Liver (tissue), 9 donors: ENCODE results near the gene PLA2G4B. TPM values are rescaled to one million over a fixed set of nuclear protein-coding genes. Genes with fewer than 3 reads are reported as not detected.

Source experiments
- DNase-seq: peaks from one replicate; pipeline ENCODE4 v3.0.0-alpha.2; 2017; ENCODE audit warnings: low spot score
- H3K27ac ChIP-seq, 2 donors: one replicate each; pipeline ENCODE4 v1.7.0; 2013; ENCODE audit warnings: inconsistent platforms in 2 of 2, low read length in 2 of 2, control low read depth in 1 of 2, low read depth in 1 of 2, mild to moderate bottlenecking in 1 of 2
- H3K27me3 ChIP-seq, 4 donors: one replicate each; pipeline versions ENCODE4 v1.6.1 to v1.7.0; 2013; ENCODE audit warnings: low read length in 3 of 4, inconsistent platforms in 1 of 4, mild to moderate bottlenecking in 1 of 4, moderate library complexity in 1 of 4; ENCODE audit not compliant: control insufficient read depth in 4 of 4, insufficient read depth in 4 of 4
- H3K36me3 ChIP-seq, 4 donors: one replicate each; pipeline versions ENCODE4 v1.6.1 to v1.7.0; 2013; ENCODE audit warnings: low read length in 3 of 4, mild to moderate bottlenecking in 3 of 4, low read depth in 1 of 4, moderate library complexity in 1 of 4; ENCODE audit not compliant: control insufficient read depth in 4 of 4, insufficient read depth in 3 of 4
- H3K4me1 ChIP-seq, 4 donors: one replicate each; pipeline versions ENCODE4 v1.6.1 to v1.7.0; 2013; ENCODE audit warnings: low read length in 3 of 4, mild to moderate bottlenecking in 3 of 4, moderate library complexity in 1 of 4; ENCODE audit not compliant: control insufficient read depth in 4 of 4, insufficient read depth in 4 of 4
- H3K4me3 ChIP-seq, 3 donors: one replicate each; pipeline versions ENCODE4 v1.6.1 to v1.7.0; 2013; ENCODE audit warnings: low read length in 3 of 3, control low read depth in 1 of 3, low read depth in 1 of 3, mild to moderate bottlenecking in 1 of 3
- H3K9ac ChIP-seq, 2 donors: one replicate each; pipeline ENCODE4 v1.7.0; 2013; ENCODE audit warnings: low read length in 2 of 2, mild to moderate bottlenecking in 2 of 2, moderate library complexity in 2 of 2, control low read depth in 1 of 2, low read depth in 1 of 2
- H3K9me3 ChIP-seq, 4 donors: one replicate each; pipeline versions ENCODE4 v1.6.1 to v1.7.0; 2013; ENCODE audit warnings: low read length in 3 of 4; ENCODE audit not compliant: control insufficient read depth in 4 of 4
- ATF3 ChIP-seq: IDR thresholded peaks from 2 replicates; pipeline ENCODE4 v1.6.1; 2016; ENCODE audit warnings: antibody characterized with exemption
- CTCF ChIP-seq: fragments of 150-350 bp; IDR thresholded peaks from 2 replicates; pipeline ENCODE4 v1.5.1; 2017; ENCODE audit warnings: improper control_type of control experiment, low read depth, low read length; ENCODE audit not compliant: missing input control
- EGR1 ChIP-seq, 2 donors: IDR thresholded peaks; 2 replicates each; pipeline ENCODE4 v1.6.1; 2016 to 2018; ENCODE audit warnings: antibody characterized with exemption in 2 of 2, low read depth in 2 of 2
- FOXA1 ChIP-seq: IDR thresholded peaks from 2 replicates; pipeline ENCODE4 v1.6.1; 2016; ENCODE audit warnings: antibody characterized with exemption
- FOXA2 ChIP-seq: IDR thresholded peaks from 2 replicates; pipeline ENCODE4 v1.6.1; 2016; ENCODE audit warnings: antibody characterized with exemption
- GABPA ChIP-seq, 2 donors: IDR thresholded peaks in 1 of 2; conservative IDR thresholded peaks in 1 of 2; 2 replicates each; pipeline ENCODE4 v1.6.1; 2016; ENCODE audit warnings: antibody characterized with exemption in 2 of 2, mild to moderate bottlenecking in 1 of 2, moderate library complexity in 1 of 2
- HNF4A ChIP-seq, 2 donors: conservative IDR thresholded peaks; 2 replicates each; pipeline ENCODE4 v1.6.1; 2016; ENCODE audit warnings: antibody characterized with exemption in 2 of 2, mild to moderate bottlenecking in 2 of 2
- HNF4G ChIP-seq: IDR thresholded peaks from 2 replicates; pipeline ENCODE4 v1.6.1; 2016; ENCODE audit warnings: antibody characterized with exemption
- JUND ChIP-seq, 2 donors: IDR thresholded peaks; 2 replicates each; pipeline ENCODE4 v1.6.1; 2016; ENCODE audit warnings: antibody characterized with exemption in 2 of 2
- MAX ChIP-seq: IDR thresholded peaks from 2 replicates; pipeline ENCODE4 v1.6.1; 2016; ENCODE audit warnings: antibody characterized with exemption
- NR2F2 ChIP-seq: IDR thresholded peaks from 2 replicates; pipeline ENCODE4 v1.6.1; 2016; ENCODE audit warnings: antibody characterized with exemption
- RAD21 ChIP-seq, 2 donors: IDR thresholded peaks; 2 replicates each; pipeline ENCODE4 v1.6.1; 2016; ENCODE audit warnings: antibody characterized with exemption in 2 of 2, mild to moderate bottlenecking in 2 of 2
- REST ChIP-seq: IDR thresholded peaks from 2 replicates; pipeline ENCODE4 v1.6.1; 2016; ENCODE audit warnings: antibody characterized with exemption, mild to moderate bottlenecking
- RXRA ChIP-seq, 2 donors: IDR thresholded peaks; 2 replicates each; pipeline ENCODE4 v1.6.1; 2017 to 2018; ENCODE audit warnings: antibody characterized with exemption in 2 of 2, mild to moderate bottlenecking in 1 of 2
- SP1 ChIP-seq: IDR thresholded peaks from 2 replicates; pipeline ENCODE4 v1.6.1; 2018; ENCODE audit warnings: antibody characterized with exemption, mild to moderate bottlenecking
- TAF1 ChIP-seq: conservative IDR thresholded peaks from 2 replicates; pipeline ENCODE4 v1.6.1; 2016; ENCODE audit warnings: antibody characterized with exemption, mild to moderate bottlenecking
- YY1 ChIP-seq: IDR thresholded peaks from 2 replicates; pipeline ENCODE4 v1.6.1; 2016; ENCODE audit warnings: antibody characterized with exemption, mild to moderate bottlenecking
- ZBTB33 ChIP-seq: IDR thresholded peaks from 2 replicates; pipeline ENCODE4 v1.6.1; 2016; ENCODE audit warnings: antibody characterized with exemption
- WGBS: extraction: QIAGEN DNeasy Blood & Tissue Kit; methylation state at CpG from one replicate; pipeline ENCODE4 v1.1.7; 2013; 5-methylcytosine and 5-hydroxymethylcytosine counted together
- polyA plus RNA-seq, 2 donors: library from polyadenylated mRNA; stranded (reverse) in 1 of 2; unstranded in 1 of 2; fragments of 200-250 nt in 1 of 2; fragments of >200 nt in 1 of 2; fragmentation: Nextera tagmentation in 1 of 2; extraction: Ambion mirVana in 1 of 2; gene quantifications; one replicate each; pipeline versions ENCODE4 v1.2.1 to v1.2.3, GENCODE V29; 2013 to 2015
- total RNA-seq, 2 donors: library from RNA; depleted of rRNA; stranded (reverse); fragments of >200 nt; gene quantifications; one replicate each; pipeline ENCODE4 v1.2.3, GENCODE V29; 2014
- donor health status: healthy.
- donor health status: healthy.
- donor health status: healthy.
- donor health status: healthy.
- donor health status: healthy.

The PLA2G4B gene
- total and polyA plus RNA-seq, 4 donors: 0.33 to 3.6 (median 2.3) TPM

GRCh38 chr15:41874736-41875135 is 36.1 kb downstream of the PLA2G4B start:
- no peak for TF ChIP-seq JUND (IDR thresholded peaks at IDR 0.05)
- TF ChIP-seq REST: no peak
- TF ChIP-seq CTCF: no peak
- H3K9ac ChIP-seq: no peak overlapping the region
- H3K4me3 ChIP-seq: no peak overlapping the region
- DNase-seq: no peak
- H3K27me3 ChIP-seq: no peaks in the 10 kb centered on the region
- H3K4me1 ChIP-seq: peaks cover 0 to 13% (median 7%) of the 10 kb centered on the region in 4 donors
- WGBS: 96% methylated on average over 12 of the region's 12 CpGs
- no peaks in the 10 kb centered on the region for H3K9me3 ChIP-seq
- H3K27ac ChIP-seq: no peak overlapping the region
- no peaks in the 10 kb centered on the region for H3K36me3 ChIP-seq

GRCh38 chr15:41876007-41876406 is 37.4 kb downstream of the PLA2G4B start:
- WGBS: 81% methylated on average over 13 of the region's 13 CpGs
- TF ChIP-seq FOXA1: no peak
- no peak for TF ChIP-seq RXRA (IDR thresholded peaks at IDR 0.05)
- TF ChIP-seq ATF3: no peak
- no peak for TF ChIP-seq RAD21 (IDR thresholded peaks at IDR 0.05)
- no peak for TF ChIP-seq HNF4A (conservative IDR thresholded peaks at IDR 0.05)
- TF ChIP-seq MAX: no peak
- TF ChIP-seq YY1: no peak
- TF ChIP-seq SP1: no peak
- TF ChIP-seq CTCF: no peak
- TF ChIP-seq TAF1: no peak
- TF ChIP-seq JUND (IDR thresholded peaks at IDR 0.05): no peak
- no peak for TF ChIP-seq ZBTB33
- TF ChIP-seq EGR1 (IDR thresholded peaks at IDR 0.05; ENCODE audit: low read depth in 2 of 2): no peak
- TF ChIP-seq GABPA (IDR thresholded peaks at IDR 0.05 in 1 of 2, conservative IDR thresholded peaks at IDR 0.05 in 1 of 2): no peak
- no peak for TF ChIP-seq HNF4G
- no peak for TF ChIP-seq REST
- TF ChIP-seq NR2F2: no peak
- TF ChIP-seq FOXA2: no peak
- H3K27me3 ChIP-seq: no peaks in the 10 kb centered on the region
- H3K4me1 ChIP-seq: peaks cover 3 to 15% (median 12%) of the 10 kb centered on the region in 4 donors
- DNase-seq: no peak
- H3K9ac ChIP-seq: no peak overlapping the region
- no peaks in the 10 kb centered on the region for H3K36me3 ChIP-seq
- no peaks in the 10 kb centered on the region for H3K9me3 ChIP-seq
- no peak overlapping the region for H3K27ac ChIP-seq
- no peak overlapping the region for H3K4me3 ChIP-seq
